Ovary (tissue), 9 donors: ENCODE data around the gene KPNA4. TPM values are rescaled to one million over a fixed set of nuclear protein-coding genes. Genes with fewer than 3 reads are reported as not detected.
"Not testable (repeated sequence)": the region's sequence is repeated elsewhere in the genome, so short reads cannot be mapped to it uniquely, and the experiment has no call there.

Experiments
- DNase-seq, 5 donors: peaks; one replicate each; pipeline ENCODE4 v3.0.0-alpha.2; 2019 to 2020
- H3K27ac ChIP-seq, 2 donors: fragments of 200-600 bp; one replicate each; pipeline versions ENCODE4 v1.5.1 to v1.8.0; 2019 to 2022
- H3K27me3 ChIP-seq: fragments of 200-600 bp; one replicate; pipeline ENCODE4 v1.8.0; 2022
- H3K36me3 ChIP-seq: fragments of 200-600 bp; sonication (generic); one replicate; pipeline ENCODE4 v1.5.1; 2019
- H3K4me1 ChIP-seq: one replicate; pipeline ENCODE4 v1.8.1; 2013; ENCODE audit warnings: mild to moderate bottlenecking, moderate library complexity; ENCODE audit not compliant: insufficient read depth
- H3K4me3 ChIP-seq: fragments of 200-600 bp; sonication (generic); one replicate; pipeline ENCODE4 v1.5.1; 2017
- H3K9me3 ChIP-seq, 2 donors: fragments of 200-600 bp in 1 of 2; sonication (generic) in 1 of 2; one replicate each; pipeline versions ENCODE4 v1.5.1 to v1.8.1; 2013 to 2019; ENCODE audit warnings: mild to moderate bottlenecking in 1 of 2, moderate library complexity in 1 of 2
- CTCF ChIP-seq, 3 donors: fragments of 450-650 bp in 2 of 3; fragments of 200-600 bp in 1 of 3; IDR thresholded peaks; one replicate each; pipeline versions ENCODE4 v1.5.1 to v1.8.0; 2016 to 2022; ENCODE audit warnings: antibody characterized with exemption in 3 of 3, mild to moderate bottlenecking in 1 of 3
- EP300 ChIP-seq: sonication (generic); formaldehyde crosslinking; IDR thresholded peaks from one replicate; pipeline ENCODE4 v1.6.1; 2017; ENCODE audit warnings: antibody characterized with exemption
- POLR2A ChIP-seq: fragments of 450-650 bp; IDR thresholded peaks from one replicate; pipeline ENCODE4 v1.6.1; 2017; ENCODE audit warnings: antibody characterized with exemption, mild to moderate bottlenecking, moderate library complexity
- WGBS, 3 donors: extraction: QIAGEN DNeasy Blood & Tissue Kit in 1 of 3; methylation state at CpG; one replicate each; pipeline versions ENCODE4 v1.1.5 to v1.1.7; 2013 to 2017; 5-methylcytosine and 5-hydroxymethylcytosine counted together
- intact Hi-C, 4 donors: fragments of 100-400 bp; cut with DNase I; formaldehyde crosslinking; loops; one replicate each; pipeline versions ENCODE4 v1.11.0 to v1.15.1; 2022 to 2023
- polyA plus RNA-seq, 2 donors: library from polyadenylated mRNA; stranded (reverse); fragments of 200-250 nt in 1 of 2; fragments of 350-450 nt in 1 of 2; fragmentation: Illumina TruSeq in 1 of 2; extraction: RNeasy Lipid Tissue Mini Kit (QIAGEN cat#74804) in 1 of 2; gene quantifications; one replicate each; pipeline ENCODE4 v1.2.3, GENCODE V29; 2013 to 2014
- total RNA-seq, 7 donors: library from RNA; depleted of rRNA in 2 of 7; stranded (reverse); fragments of >200 nt in 2 of 7; fragmentation: NEBNext Ultra II Directional in 3 of 7; extraction: Animal tissue kit (Norgen Biotek cat#: 25700) in 3 of 7; gene quantifications; one replicate each; pipeline versions ENCODE4 v1.1.0 to v1.2.4, GENCODE V29; 2016 to 2023
- donor health status: DM: no; HTN: no; CAD: no; lungs with moderate emphysema.
- donor health status: DM: no; HTN: no; CAD: no.
- donor health status: Bipolar disorder and iron deficiency.
- donor health status: DM: yes; HTN: yes; CAD: no.
- donor health status: DM: no; HTN: no; CAD: no.
- donor health status: DM: yes; HTN: yes; CAD: no.

The KPNA4 gene
- total and polyA plus RNA-seq, 9 donors, result 11.4 to 64.0 (median 36.8) TPM

- WGBS, 3 donors, result 56 to 70% (median 61%) methylated on average over 2 of the region's 2 CpGs
- no peak for DNase-seq
- no peak overlapping the region for H3K27ac ChIP-seq
- TF ChIP-seq EP300 (no peak), POLR2A (no peak), CTCF (IDR thresholded peaks at IDR 0.05) (no peak)
- intact Hi-C loops, result no loop called here
- no peak overlapping the region for H3K4me3 ChIP-seq
- no peaks in the 10 kb centered on the region for H3K27me3 ChIP-seq
- H3K36me3 ChIP-seq, result no peaks in the 10 kb centered on the region
- no peaks in the 10 kb centered on the region for H3K9me3 ChIP-seq
- H3K4me1 ChIP-seq, result no peaks in the 10 kb centered on the region
Measured at GRCh38 chr3:160608870-160609269, 43.5 kb upstream of the KPNA4 start.

GRCh38 chr3:160607826-160608225, 42.5 kb upstream of the KPNA4 start:
- Histone ChIP-seq H3K36me3 (no peaks in the 10 kb centered on the region), H3K27ac (no peak overlapping the region), H3K4me1 (no peaks in the 10 kb centered on the region), H3K9me3 (no peaks in the 10 kb centered on the region), H3K27me3 (no peaks in the 10 kb centered on the region), H3K4me3 (no peak overlapping the region)
- 67 to 81% (median 71%) methylated on average over 3 of the region's 3 CpGs for WGBS, 3 donors
- DNase-seq, result no peak
- intact Hi-C loops, result no loop called here
- TF ChIP-seq CTCF (IDR thresholded peaks at IDR 0.05) (no peak), POLR2A (no peak), EP300 (no peak)

- H3K4me1 ChIP-seq, result no peaks in the 10 kb centered on the region
- no peaks in the 10 kb centered on the region for H3K36me3 ChIP-seq
- no peak for DNase-seq
- H3K27ac ChIP-seq, result no peak overlapping the region
- intact Hi-C loops, result no loop called here
- H3K9me3 ChIP-seq, result no peaks in the 10 kb centered on the region
- TF ChIP-seq POLR2A, result no peak
- no peak for TF ChIP-seq EP300
- no peak for TF ChIP-seq CTCF (IDR thresholded peaks at IDR 0.05)
- H3K27me3 ChIP-seq, result no peaks in the 10 kb centered on the region
- H3K4me3 ChIP-seq, result no peak overlapping the region
Measured at GRCh38 chr3:160605315-160605714, 39.9 kb upstream of the KPNA4 start.

- DNase-seq, intact Hi-C loops, H3K4me1 ChIP-seq, H3K36me3 ChIP-seq, H3K4me3 ChIP-seq, H3K9me3 ChIP-seq, H3K27me3 ChIP-seq, H3K27ac ChIP-seq: not testable (repeated sequence)
- WGBS, 3 donors, result 74 to 80% (median 75%) methylated on average over 3 of the region's 3 CpGs
Measured at GRCh38 chr3:160603845-160604244, 38.5 kb upstream of the KPNA4 start.

GRCh38 chr3:160602259-160602658, 36.9 kb upstream of the KPNA4 start:
- no peak for TF ChIP-seq POLR2A
- TF ChIP-seq EP300, result no peak
- TF ChIP-seq CTCF (IDR thresholded peaks at IDR 0.05), result no peak
- Histone ChIP-seq H3K27me3 (no peaks in the 10 kb centered on the region), H3K36me3 (no peaks in the 10 kb centered on the region), H3K9me3 (no peaks in the 10 kb centered on the region), H3K4me3 (no peak overlapping the region), H3K4me1 (no peaks in the 10 kb centered on the region), H3K27ac (no peak overlapping the region)
- no peak for DNase-seq
- intact Hi-C loops, result no loop called here
